Suppressor macrophage treated with lipopolysaccharide for 1 hour (primary cell): ENCODE data around the gene MUSTN1.
A peak's percentile ranks its signal among the peaks of the same experiment; 100 is the strongest.

Experiments
- DNase-seq, 3 donors: peaks; one replicate each; pipeline ENCODE4 v3.0.0-alpha.2; 2020 to 2022

MUSTN1 gene

DNA sequence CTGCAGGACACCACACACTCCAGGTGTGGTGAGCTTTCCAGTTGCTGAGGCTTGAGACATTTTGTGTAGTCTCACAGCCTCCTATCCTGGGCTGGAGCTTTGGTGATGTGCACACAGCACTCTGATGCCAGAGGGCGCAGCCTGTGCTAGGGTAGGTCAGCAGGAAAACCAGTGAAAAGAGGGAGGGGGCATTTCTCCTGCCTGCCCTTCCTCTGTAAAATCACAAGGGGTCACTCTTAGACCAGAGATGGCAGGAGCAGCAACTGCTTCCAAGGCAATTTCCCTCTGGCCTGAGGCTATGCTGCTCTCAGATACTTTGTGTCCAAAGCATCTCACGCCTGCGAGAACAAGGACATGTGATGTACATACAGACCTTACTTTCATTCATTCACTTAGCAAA lies 16.5 kb upstream of the MUSTN1 start:
- peak; percentile 45 to 47 (median 45) for DNase-seq

GRCh38 chr3:52849656-52850055 lies 14.8 kb upstream of the MUSTN1 start:
- no peak for DNase-seq

GRCh38 chr3:52848617-52849016 lies 13.8 kb upstream of the MUSTN1 start:
- DNase-seq, result peak; percentile 29 to 63 (median 44)

GRCh38 chr3:52847726-52848125 lies 12.9 kb upstream of the MUSTN1 start:
- no peak for DNase-seq

GRCh38 chr3:52847241-52847640 lies 12.4 kb upstream of the MUSTN1 start:
- no peak for DNase-seq

- DNase-seq, result no peak
These were observed 11.7 kb upstream of the MUSTN1 start for GRCh38 chr3:52846432-52846965.

DNA sequence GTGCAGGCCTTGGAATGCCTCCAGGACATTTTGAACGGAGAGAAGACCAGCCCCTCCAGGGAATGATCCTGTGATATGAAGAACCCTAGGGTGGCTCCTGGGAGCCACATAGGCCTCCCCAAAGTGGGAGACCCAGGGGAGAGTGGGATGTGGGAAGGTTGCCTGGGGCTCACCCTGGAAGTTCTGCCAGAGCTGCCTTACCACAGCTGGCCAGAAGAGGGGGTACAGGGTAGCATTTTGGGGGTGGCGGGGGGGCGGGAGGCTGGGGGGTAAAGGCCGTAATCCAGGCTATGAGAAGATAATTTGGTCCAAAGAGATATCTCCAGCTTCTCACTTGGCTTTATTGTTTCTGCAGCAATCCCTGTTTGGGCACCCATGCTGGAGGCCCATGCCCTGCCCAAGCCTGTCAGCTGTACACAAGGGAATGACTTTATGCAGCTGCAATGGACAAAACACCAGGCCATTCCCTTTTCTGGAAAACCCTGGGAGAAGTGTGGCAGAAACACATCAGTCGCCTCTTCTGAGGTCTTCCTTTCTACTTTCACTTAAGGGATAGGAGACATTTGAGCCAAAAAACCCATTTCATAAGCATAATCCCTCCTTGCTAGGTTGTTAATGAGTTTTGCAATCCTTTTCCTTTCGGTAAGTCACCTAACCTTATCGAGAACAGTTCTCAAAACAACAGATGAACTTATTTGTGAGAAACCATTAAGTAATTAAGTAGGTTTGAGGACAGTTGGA lies 11.0 kb upstream of the MUSTN1 start:
- peak in 1 of 3 donors; percentile 22 for DNase-seq

- DNase-seq, result peak in 2 of 3 donors; percentile 21 to 28
These were observed 10.3 kb upstream of the MUSTN1 start for GRCh38 chr3:52845157-52845556.

- DNase-seq, result peak; percentile 50 to 63 (median 58)
These were observed 9.6 kb upstream of the MUSTN1 start for GRCh38 chr3:52844290-52844975.

DNA sequence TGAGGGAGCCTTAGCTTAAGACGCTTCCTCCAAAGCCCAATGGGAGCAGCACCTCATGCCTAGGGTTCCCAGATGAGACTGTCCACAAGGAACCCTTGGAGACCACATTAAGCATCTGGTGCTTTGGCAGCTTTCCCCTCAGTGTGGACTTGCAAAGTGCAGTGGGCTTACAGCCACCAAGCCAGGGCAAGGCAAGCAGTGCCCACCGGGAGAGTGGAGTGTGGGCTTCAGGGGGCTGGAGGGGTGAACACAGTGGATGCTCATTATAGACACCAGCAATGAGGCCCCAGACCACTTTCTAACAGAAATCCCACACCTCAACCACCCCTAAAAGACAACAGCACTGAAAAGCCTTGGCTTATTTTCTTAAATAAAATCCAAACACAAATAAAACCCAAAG lies 9.1 kb upstream of the MUSTN1 start:
- DNase-seq, result no peak

- DNase-seq, result peak; percentile 43 to 56 (median 48)
These were observed 8.5 kb upstream of the MUSTN1 start for GRCh38 chr3:52843108-52843865.

DNA sequence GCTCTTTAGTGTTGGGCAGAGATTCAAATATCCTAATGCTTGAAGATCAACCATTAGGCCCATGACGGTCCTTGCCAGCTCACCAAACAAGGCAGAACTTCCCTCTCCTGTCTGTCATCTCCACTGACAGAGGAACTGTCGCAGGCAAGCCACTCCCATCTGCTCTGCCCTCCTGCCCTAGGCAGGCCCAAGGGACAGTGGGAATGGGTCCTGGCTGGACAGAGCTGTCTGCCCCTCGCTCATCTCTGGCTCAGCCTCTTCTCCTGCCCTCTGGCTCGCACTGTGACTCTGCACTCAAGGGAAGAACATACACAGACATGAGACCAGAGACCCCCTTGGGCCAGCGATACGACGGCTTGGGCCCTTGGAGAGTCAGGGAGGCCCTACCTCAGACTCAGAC lies 7.6 kb upstream of the MUSTN1 start:
- DNase-seq, result peak; percentile 14 to 40 (median 25)

DNA sequence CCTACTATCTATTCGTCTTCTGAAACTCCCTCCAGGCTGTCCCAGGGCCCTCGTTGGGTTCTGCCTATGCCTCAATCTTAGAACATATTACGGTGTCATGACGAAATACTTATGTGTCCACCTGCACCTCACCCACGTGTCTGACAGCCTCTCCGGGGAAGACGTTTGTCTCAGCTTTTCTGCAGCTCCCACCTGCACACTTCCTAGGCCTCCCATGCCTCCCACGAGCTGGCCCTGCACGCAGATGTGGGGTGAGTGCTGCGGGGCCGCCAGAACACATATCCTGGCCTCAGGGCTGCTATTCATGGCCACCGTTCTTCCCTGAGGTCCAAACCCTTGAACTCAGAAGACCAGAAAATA lies 7.1 kb upstream of the MUSTN1 start:
- DNase-seq, result no peak

DNA sequence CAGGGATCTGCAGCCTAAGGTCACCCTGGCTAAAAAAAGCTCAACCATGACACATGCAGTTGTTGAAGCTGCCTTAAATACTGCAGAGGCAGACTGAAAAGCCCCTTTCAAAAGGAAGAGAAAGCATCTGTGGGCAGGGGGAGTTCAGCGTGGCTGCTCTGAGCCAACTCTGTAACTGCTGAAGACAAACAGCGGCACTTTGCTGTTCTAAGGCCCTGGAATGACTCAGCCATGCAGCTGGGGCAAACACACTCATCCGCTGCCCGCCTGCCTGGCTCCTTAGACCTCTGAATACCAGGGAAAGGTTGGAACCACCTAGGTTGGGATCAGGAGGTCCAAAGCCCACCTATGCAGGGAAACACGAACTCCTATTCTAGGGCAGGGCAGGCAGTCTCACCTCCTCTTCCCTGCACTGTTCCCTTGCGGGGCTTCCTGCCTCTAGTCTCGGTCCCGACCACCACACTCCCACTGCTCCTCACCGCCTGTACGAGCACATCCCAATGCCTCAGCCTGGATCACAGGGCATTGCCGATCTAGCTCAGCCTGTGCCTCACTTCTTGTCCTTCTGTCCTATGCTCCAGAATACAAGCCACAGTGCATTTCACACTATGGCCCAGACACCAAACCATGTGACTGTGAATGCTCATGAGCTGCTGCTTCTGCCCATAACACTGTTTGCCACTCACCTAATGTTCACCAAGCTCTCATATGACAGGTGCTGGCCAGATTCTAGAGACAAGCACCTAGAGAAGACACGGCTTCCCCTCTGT lies 6.6 kb upstream of the MUSTN1 start:
- no peak for DNase-seq

DNA sequence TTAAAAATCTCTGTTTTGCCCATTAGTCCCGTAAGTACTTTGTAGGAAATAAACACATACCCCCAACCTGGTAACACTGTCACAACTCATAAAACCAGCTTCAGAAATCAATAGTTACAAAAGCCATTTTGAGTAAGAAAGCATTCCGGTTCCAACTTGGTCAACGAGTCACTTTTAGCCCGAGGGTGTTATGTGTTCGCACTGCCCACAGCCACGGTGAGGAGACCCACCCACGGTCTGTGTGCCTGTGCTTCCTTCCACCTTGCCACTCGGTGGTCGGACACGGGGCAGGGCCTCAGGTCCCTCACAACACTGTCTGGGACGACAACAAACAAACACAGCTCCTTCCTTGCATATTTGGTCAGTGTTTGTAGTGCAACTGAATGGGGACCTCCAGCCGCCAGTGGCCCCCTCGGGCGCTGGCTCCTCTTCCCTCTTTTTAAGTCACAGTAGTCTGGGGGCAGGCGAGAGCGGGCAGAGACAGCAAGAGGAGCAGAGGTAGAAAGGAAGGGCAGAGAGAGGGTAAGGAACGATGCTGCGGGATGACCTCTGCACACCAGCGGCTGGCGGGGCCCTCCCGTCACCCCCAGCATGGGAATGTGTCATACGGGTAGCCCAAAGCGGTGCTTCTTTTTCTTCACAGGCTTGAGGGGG lies 5.2 kb upstream of the MUSTN1 start:
- no peak for DNase-seq

GRCh38 chr3:52839268-52839575 lies 4.4 kb upstream of the MUSTN1 start:
- DNase-seq, result no peak

DNA sequence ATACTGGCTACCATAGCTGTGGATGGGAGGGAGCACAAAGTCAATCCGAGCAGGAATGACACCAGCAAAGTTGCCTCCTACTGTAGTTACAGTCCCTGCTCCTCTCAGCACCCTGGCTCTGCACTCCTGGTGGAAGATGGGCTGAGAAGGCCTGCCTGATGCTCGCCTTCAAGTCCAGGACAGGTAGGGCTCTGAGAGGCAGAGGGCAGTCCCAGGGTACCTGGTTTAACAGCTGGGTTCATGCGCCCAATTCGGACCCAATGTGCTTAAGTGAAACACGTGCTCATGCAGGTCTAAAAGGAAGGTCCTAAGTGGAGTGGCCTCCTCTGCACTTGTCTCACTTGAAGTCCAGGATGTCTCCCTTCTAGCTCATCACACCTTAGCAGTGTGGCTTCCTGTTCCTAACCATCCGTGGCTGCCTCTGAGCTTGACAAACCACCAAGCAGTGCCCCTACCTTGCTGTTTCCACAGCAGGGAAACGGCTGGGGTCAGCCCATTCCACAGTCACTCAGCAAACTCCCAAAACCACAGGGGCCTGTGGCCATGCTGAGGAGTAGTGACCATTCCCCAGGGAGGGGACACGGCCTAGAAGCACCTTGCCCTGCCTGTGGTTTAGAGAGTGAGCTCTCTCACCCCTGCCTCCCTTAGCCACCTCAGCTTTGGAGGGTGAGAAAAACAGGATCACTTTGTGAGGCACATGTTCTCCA lies 3.9 kb upstream of the MUSTN1 start:
- DNase-seq, result no peak

- DNase-seq, result no peak
These were observed 2.2 kb upstream of the MUSTN1 start for GRCh38 chr3:52836986-52837385.

- DNase-seq, result no peak
These were observed 1.6 kb upstream of the MUSTN1 start for GRCh38 chr3:52836471-52836845.

DNA sequence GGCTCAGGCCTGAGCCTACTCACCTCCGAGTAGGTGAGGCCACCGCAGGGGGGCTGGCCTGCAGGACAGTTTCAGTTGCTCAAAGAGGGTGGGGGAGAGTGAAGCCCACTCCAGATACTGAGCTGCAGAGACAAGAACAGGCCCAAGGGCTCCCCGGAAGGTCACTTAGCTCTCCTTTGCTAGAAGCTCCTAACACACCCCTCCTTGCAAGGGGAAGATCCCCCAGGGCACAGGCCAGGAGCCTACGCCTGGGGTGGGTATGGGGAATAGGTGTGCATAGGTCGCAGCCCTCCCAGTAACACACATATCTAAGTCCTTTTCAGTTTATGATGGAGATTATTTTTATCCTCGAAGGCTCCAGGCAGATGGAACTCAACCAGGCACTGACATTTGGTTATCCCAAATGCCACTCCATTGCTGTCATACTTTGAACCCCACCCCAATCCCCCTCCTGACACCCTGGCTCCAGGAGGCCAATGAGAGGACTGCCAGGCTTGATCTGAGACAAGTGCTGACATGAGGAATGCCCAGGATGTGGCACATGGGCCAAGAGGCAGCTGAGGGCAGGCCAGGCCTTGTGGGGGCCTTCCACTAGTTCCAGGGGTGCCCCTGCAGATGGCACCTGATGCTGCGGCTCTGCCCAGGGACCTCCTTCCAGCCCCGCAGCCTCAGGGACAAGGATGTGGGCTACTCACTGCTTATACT lies 1.1 kb upstream of the MUSTN1 start:
- DNase-seq, result no peak

DNA sequence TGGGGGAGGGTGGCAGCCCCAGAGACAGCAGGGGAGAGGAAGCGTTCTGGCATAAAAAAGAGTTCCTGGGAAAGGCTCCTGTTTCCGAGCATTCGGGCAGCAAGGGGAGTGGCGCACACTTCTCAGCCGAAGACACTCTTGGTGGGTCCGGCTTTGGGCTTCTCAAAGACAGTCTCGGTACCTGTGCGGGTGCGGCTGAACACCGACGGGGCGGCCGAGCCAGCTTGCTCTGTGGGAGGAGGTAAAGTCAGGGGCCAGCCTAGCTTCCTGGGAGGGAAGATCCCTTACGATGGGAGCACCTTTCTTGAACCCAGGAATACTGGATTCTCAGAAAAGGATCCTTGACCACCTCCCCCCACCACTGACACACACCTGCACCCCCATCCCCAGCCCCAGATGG lies 1.6 kb downstream of the MUSTN1 start:
- DNase-seq, result no peak
